MG63 (cell line): ENCODE measurements around the gene TAS1R3. TPM values are rescaled to one million over a fixed set of nuclear protein-coding genes. Genes with fewer than 3 reads are reported as not detected.
A peak's percentile ranks its signal among the peaks of the same experiment; 100 is the strongest.
"Not testable (repeated sequence)": the region's sequence is repeated elsewhere in the genome, so short reads cannot be mapped to it uniquely, and the experiment has no call there.

Source experiments
- DNase-seq: peaks from one replicate; pipeline ENCODE4 v3.0.0-alpha.2; 2020
- H3K27me3 ChIP-seq: fragments of 250-450 bp; sonication (Bioruptor Pico); 2 replicates; pipeline ENCODE4 v1.5.1; 2020; ENCODE audit warnings: mild to moderate bottlenecking, moderate library complexity
- H3K36me3 ChIP-seq: fragments of 250-450 bp; sonication (Bioruptor Pico); 2 replicates; pipeline ENCODE4 v1.5.1; 2020; ENCODE audit warnings: mild to moderate bottlenecking, moderate library complexity
- H3K4me3 ChIP-seq: fragments of 250-450 bp; sonication (Bioruptor Pico); 2 replicates; pipeline ENCODE4 v1.5.1; 2020; ENCODE audit warnings: mild to moderate bottlenecking, moderate library complexity
- H3K9me3 ChIP-seq: fragments of 250-450 bp; sonication (Bioruptor Pico); 2 replicates; pipeline ENCODE4 v1.5.1; 2020; ENCODE audit warnings: mild to moderate bottlenecking, moderate library complexity
- total RNA-seq: library from RNA; depleted of rRNA; stranded (reverse); fragments of >200 nt; shearing (Covaris generic); gene quantifications from 2 replicates; pipeline ENCODE4 v1.2.3, GENCODE V29; 2014; ENCODE audit warnings: low replicate concordance

TAS1R3 gene
- total RNA-seq, 1 experiment from 2014 or later = not detected

DNA sequence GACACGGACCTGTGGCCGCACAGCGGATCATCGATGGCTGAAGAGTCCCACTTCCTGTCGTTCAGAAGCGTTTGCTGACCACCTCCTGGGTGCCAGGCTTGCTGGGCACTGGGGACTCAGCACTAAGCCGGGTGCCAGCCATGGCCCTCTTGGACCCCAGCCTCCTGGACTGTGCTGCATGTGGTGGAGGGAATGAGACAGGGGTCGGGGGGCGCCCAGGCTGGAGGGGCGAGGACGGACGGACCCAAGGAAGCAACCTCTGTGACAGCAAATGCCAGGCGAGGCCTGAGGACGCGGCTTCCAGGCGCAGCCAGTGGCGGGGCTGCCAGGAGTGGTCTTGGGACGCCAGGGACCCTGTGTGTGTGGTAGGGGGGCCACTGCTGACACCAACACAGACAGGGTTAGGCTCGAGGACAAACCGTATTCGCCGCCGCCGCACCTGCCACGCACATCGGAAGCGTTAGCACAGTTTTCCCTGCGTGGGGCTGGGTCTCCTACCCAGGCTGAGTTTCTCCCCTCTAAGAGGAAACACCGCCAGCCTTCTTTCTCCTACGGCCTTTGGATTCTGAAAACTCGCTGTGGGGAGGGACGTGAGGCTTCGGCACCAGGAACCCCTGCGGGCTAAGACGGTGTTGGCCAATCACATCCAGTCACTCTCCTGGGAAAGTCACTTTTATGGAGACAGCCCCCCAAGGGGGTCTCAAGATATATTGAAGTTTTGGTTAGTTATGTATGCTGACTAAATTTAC is 30.3 kb downstream of the TAS1R3 start:
- Histone ChIP-seq H3K9me3 (peaks cover 3% of the 10 kb centered on the region), H3K27me3 (no peaks in the 10 kb centered on the region), H3K4me3 (peak overlapping the region; percentile 19), H3K36me3 (peaks cover 4% of the 10 kb centered on the region)
- no peak for DNase-seq

DNA sequence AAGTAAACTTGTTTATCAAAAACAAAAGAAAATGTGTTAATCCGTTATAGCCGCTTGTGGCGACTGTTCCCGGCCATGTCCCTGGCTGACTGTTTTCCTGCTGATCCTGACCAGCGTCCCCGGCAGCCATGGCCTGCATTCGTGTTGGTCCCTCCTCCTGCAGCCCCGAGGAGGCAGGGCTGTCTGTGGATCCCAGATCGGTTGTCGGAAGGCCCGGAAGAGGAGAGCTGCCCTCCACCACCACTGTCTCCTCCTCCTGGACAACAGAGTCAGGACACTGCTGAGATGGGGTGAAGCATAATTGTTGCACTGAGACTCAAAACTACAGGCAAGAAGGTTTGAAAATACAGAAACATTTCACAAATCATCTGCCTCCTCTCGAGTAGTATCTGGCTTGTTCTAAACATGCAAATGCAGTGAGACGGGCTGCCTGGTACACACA is 30.9 kb downstream of the TAS1R3 start:
- peak; percentile 87 for DNase-seq
- Histone ChIP-seq H3K36me3 (peaks cover under 1% of the 10 kb centered on the region), H3K9me3 (peaks cover 5% of the 10 kb centered on the region), H3K27me3 (no peaks in the 10 kb centered on the region), H3K4me3 (peak overlapping the region; percentile 19)

DNA sequence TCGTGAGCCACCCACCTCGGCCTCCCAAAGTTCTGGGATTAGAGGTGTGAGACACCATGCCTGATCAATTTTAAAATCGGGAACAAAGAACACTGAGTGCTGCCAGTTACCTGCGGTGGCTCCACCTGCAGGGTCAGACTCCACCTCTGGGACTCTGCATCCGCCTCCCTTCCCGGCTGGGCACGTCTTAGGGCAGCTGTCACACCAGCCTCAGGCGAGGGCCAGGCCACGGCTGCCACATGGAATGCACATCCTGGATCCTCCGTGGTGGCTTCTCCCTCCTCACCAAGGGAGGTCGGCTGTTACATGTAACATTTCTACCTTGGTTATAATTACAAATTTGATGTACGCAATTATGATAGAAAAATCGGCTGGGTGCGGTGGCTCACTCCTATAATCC is 33.2 kb downstream of the TAS1R3 start:
- peaks cover 9% of the 10 kb centered on the region for H3K9me3 ChIP-seq
- no peak for DNase-seq
- H3K4me3 ChIP-seq = no peak overlapping the region
- H3K36me3 ChIP-seq = no peaks in the 10 kb centered on the region
- H3K27me3 ChIP-seq = no peaks in the 10 kb centered on the region

DNA sequence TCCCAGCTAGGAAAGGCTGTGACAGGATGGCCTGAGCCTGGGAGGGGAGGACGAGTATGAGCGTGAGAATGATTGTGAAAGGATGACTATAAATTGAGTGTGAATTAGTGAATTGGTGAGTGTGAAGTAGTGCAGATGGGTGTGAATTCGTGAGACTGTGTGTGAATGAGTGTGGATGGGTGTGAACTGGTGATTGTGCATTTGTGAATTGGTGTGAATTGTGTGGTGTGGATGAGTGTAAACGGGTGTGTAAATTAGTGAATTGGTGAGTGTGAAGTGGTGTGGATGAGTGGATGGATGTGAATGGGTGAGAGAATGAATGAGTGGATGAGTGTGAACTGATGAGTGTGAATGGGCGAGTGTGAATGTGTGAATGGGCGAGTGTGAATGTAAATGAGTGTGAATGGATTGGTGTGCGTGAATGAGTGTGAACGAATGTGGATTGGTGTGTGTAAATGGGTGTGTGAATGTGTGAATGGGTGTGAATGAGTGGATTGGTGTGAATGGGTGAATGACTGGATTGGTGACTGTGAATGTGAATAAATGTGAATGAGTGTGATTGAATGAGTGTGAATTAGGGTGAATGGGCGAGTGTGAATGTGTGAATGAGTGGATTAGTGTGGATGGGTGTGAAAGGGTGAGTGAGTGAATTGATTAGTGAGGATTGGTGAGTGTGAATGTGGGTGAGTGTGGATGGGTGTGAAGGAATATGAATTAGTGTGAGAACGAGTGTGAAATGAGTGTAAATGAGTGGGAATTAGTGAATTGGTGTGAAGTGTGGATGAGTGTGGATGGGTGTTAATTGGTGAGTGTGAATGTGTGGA is 35.0 kb downstream of the TAS1R3 start:
- Histone ChIP-seq H3K36me3 (no peaks in the 10 kb centered on the region), H3K27me3 (no peaks in the 10 kb centered on the region), H3K4me3 (no peak overlapping the region), H3K9me3 (peaks cover 9% of the 10 kb centered on the region)
- DNase-seq = no peak

DNA sequence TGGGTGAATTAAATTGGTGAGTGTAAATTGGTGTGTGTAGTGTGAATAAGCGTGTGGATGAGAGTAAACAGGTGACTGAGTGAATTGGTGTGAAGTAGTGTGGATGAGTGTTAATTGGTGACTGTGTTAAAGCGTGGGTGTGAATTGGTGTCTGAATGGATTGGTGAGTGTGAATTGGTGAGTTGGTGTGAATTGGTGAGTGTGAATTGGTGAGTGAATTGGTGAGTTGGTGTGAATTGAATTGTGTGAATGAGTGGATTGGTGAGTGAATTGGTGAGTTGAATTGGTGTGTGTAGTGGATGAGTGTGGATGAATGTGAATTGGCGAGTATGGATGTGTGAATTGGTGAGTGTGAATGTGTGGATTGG is 35.6 kb downstream of the TAS1R3 start:
- H3K27me3 ChIP-seq = no peaks in the 10 kb centered on the region
- H3K36me3 ChIP-seq = peaks cover 5% of the 10 kb centered on the region
- H3K9me3 ChIP-seq = peaks cover 9% of the 10 kb centered on the region
- DNase-seq = no peak
- no peak overlapping the region for H3K4me3 ChIP-seq

DNA sequence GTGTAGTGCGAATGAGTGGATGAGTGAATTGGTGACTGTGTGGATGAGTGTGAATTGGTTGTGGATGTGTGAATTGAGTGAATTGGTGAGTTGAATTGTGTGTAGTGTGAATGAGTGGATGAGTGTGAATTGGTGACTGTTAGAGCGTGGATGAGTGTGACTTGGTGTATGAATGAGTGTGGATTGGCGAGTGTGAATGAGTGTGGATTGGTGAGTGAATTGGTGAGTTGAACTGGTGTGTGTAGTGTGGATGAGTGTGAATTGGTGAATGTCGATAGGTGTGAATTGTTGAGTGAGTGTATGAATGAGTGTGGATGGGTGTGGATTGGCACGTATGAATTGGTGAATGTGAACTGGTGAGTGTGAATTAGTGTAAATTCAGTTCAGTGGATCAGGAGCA is 36.2 kb downstream of the TAS1R3 start:
- peaks cover 9% of the 10 kb centered on the region for H3K36me3 ChIP-seq
- peaks cover 9% of the 10 kb centered on the region for H3K9me3 ChIP-seq
- H3K27me3 ChIP-seq = no peaks in the 10 kb centered on the region
- H3K4me3 ChIP-seq = no peak overlapping the region
- no peak for DNase-seq

DNA sequence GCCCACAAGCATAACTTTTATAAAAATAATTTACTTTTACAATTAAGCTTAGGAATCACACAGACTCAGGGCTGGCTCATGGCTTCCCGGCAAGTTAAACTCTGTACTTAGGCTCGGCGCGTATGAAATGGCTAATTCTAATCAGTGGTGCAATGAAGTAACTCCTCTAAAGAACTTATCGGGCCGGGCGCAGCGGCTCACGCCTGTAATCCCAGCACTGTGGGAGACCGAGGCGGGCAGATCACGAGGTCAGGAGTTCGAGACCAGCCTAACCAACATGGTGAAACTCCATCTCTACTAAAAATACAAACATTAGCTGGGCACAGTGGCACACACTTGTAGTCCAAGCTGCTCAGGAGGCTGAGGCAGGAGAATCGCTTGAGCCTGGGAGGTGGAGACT is 39.0 kb downstream of the TAS1R3 start:
- not testable (repeated sequence) for H3K27me3 ChIP-seq, DNase-seq, H3K9me3 ChIP-seq, H3K4me3 ChIP-seq
- H3K36me3 ChIP-seq = peaks cover 25% of the 10 kb centered on the region

DNA sequence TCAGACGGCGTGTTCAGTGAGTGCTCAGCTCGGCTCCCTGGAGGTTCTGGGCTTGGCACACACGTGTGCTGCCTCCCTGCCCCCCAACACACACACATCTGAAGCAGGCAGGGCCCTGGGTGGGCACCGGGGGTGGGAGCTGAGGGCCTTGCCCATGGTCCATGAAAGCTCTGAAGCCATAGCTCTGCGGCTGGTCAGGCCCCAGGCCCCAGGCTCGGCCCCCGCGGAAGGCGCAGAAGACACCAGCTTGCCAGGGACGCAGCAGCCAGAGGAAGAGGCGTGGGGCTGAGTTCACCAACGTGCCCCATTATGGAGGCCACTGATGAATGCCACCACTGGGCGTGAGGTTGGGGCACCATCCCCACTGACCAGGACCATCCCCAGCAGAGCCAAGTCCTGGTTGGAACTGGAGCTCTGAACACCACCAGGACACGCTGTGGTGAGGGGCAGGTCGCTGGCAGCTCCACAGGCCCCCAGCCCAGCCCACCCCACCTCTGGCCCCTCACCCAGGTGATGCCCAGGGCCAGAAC is 39.8 kb downstream of the TAS1R3 start:
- DNase-seq = no peak
- Histone ChIP-seq H3K36me3 (peaks cover 28% of the 10 kb centered on the region), H3K9me3 (peaks cover 7% of the 10 kb centered on the region), H3K4me3 (no peak overlapping the region), H3K27me3 (no peaks in the 10 kb centered on the region)

DNA sequence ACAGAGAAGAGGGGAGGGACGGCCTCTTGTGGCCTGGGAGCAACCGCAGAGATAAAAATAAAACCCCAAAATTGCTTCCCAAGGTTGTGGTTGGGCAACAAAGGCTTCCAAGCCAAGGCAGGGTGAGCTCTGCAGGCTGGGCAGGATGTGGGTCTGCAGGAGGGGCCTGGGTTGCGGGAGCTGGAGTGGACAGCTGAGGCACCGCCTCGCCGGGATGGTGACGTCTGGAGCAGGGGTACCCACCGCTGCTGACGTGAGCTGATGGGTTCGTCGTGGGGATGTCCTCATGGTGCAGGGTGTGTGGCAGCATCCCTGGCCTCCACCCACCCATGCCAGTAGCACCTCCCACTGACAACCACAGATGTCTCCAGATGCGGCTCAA is 40.3 kb downstream of the TAS1R3 start:
- H3K27me3 ChIP-seq = no peaks in the 10 kb centered on the region
- peaks cover 5% of the 10 kb centered on the region for H3K9me3 ChIP-seq
- no peak for DNase-seq
- no peak overlapping the region for H3K4me3 ChIP-seq
- H3K36me3 ChIP-seq = peaks cover 33% of the 10 kb centered on the region

DNA sequence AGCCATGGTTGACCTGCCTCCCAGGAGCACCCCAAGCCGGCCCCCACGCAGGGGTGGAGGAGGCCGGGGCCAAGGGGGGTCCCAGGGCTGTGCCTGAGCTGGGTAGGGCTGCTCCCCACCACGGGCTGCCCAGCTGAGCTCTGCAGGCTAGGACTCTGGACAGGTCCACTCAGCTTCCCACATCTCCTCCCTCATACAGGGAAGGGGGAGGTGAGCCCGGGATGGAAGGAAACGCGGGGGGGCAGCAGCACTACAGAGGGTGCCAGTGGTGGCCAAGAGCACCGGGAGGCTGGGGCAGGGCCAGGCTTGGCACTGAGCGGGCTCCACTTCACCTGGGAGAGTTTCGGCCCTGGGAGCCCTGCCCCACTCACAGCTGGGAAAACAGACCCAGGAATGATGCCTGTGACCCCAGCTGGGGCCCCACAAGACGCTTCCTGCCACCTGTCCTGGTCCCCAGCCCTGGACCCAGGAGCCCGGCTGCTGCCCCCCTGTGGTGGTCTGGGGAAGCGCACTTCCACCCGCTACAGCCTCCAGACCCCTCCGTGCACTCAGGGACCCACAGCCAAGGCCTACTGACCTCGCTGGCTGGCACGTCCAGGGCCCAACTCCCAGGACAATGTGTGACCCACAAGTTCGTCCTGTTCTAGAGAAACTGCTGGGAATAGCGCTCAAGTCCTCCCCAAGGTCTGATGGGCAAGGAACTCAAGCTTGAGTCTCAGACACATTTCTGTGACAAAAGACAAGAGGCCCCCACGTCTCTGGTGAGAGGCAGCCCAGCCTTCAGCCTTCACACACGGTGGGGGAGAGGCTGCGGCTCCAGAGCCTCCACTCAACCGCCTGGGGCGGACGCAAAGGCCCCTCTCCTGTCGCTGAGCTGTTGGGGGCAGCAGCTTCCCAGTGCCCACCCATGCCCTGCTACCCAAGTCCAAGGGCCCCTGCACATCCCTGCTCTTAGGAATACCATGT is 40.9 kb downstream of the TAS1R3 start:
- Histone ChIP-seq H3K9me3 (peaks cover 3% of the 10 kb centered on the region), H3K27me3 (no peaks in the 10 kb centered on the region), H3K36me3 (peaks cover 38% of the 10 kb centered on the region), H3K4me3 (no peak overlapping the region)
- DNase-seq = peak; percentile 63

DNA sequence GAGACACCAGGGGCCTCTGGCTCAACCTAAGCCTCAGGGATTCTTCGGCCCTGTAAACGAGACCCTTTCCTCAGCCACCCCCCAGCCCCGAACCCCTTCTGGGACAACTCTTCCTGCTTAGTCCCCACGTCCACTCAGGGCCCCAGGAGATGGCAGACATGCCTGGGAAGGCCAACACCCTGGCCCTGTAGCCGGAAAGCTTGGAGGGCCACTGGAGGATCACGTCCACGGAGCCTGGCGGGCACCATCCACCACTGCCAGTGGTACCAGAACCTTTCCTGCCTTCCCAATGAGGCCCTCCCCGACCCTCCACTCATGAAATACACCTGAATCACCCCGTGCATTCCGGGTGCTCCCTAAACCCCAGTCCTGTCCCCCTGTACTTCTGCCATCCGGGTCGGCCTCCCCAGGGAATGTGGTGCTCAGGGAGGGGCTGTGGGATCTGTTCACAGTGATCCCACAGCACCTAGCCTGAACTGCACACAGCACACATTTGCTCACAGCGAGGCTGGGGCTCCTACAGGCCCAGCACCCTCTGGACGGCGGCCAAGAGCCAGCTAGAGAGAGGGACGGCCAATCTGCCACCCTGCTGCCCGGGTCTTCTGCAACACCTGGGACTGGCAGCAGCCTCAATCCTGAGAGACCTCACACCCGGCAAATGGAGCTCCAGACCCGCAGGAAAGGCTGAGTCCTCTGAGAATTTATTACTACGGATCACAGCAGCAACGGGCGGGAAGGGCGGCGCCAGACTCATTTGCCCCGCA is 42.2 kb downstream of the TAS1R3 start:
- Histone ChIP-seq H3K9me3 (no peaks in the 10 kb centered on the region), H3K27me3 (no peaks in the 10 kb centered on the region), H3K4me3 (peak overlapping the region; percentile 76), H3K36me3 (peaks cover 38% of the 10 kb centered on the region)
- DNase-seq = no peak

DNA sequence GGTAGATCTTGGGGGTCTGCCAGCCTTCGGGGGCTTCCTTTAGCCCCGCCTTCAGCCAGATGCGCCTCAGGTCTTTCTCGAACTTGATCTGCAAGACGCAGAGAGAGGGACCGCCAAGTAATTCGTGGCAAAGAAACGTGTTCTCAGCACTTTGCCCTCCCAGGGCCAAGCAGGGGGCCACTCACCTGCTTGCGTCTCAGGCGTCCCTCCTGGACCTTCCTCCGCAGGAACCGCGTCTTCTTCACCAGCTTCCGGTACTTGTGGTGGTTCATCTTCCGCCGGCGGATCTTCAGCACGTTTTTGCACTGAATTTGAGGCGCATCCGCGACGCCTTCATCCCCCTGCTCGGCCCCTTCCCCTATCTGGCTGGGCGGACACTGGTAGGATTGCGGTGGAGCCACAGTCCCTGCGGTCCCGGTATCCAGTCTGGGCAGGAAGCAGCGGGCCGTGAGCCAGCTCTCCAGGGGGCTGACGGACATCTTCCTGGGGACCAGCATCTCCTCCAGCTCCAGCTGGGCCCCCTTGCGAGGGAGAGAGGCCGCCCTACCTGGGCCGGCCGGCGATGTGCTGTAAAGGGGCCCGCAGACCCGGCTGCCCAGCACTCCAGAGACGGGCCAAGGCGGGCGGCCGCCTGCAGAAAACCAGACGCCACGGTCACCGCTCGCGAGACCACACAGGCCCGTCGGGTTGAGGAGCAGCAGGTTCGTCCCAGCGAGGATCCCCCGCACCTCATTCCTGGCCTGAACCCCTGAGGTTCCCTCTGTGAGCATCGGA is 42.9 kb downstream of the TAS1R3 start:
- Histone ChIP-seq H3K27me3 (no peaks in the 10 kb centered on the region), H3K36me3 (peaks cover 38% of the 10 kb centered on the region), H3K4me3 (peak overlapping the region; percentile 76), H3K9me3 (no peaks in the 10 kb centered on the region)
- DNase-seq = no peak

DNA sequence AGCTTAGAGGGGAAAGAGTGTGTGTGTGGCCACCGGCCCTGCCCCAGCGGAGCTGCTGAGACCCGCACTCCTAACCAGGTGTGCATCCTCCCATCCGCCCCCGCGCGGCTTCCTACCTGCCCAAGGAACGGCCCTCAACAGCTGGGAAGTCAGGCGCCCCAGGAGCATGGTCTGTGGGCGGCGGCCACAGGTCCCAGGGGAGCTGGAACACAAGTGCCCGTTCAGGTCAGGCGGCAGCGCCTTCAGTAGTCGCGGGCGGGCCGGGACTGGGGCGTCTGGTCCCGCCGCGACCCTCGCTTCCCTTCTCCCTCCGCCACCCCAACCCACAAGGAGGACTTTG is 43.5 kb downstream of the TAS1R3 start:
- Histone ChIP-seq H3K9me3 (no peaks in the 10 kb centered on the region), H3K4me3 (peak overlapping the region; percentile 76), H3K27me3 (no peaks in the 10 kb centered on the region), H3K36me3 (peaks cover 38% of the 10 kb centered on the region)
- DNase-seq = no peak

DNA sequence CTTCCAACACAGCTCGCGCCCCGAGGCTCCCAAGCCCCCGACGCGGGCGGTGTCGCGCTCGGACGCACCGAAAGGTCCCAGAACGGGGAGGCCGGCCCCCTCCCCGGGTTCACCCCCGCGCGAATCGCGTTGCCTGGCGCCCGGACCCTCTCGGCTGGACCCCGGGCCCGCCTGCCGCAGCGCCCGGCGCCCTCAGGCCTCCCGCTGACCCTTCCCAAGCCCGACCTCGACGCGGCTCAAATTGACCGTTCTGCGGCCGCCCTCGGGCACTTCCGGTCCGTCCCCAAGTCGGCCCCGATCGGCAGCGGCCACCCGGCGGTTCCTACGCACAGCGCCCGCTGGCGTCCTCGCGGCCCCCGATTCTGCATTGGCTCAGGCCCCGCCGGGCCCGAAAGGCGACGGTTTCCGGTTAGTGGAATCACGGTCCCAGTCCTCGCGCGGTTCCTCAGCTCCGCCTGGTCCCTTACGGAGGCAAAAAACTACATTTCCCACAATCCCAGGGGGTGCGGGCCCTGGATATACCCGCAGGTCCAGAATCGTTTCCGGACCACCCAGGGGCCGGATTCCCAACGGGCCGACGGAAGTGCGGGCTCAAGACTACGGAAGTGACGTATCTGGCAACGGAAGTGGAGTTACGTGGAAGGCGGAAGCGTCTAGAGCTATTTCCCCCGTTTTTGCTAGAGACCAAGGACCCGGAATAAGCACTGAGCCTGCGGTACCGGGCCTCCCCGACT is 44.0 kb downstream of the TAS1R3 start, which contains the start of gene AURKAIP1:
TSS of gene AURKAIP1 (minus strand) at position 279 of the 734 bp plus-strand sequence. CDS start 451 bp downstream, outside the sequence.
- peaks cover 38% of the 10 kb centered on the region for H3K36me3 ChIP-seq
- no peaks in the 10 kb centered on the region for H3K27me3 ChIP-seq
- H3K4me3 ChIP-seq = peak within 1 kb of the TSS; percentile 76
- peak; percentile 99 for DNase-seq
- H3K9me3 ChIP-seq = no peaks in the 10 kb centered on the region
